HG02840 (cell line): Measurements from ENCODE around the gene ELMO1.
A peak's percentile ranks its signal among the peaks of the same experiment; 100 is the strongest.

Experiments used
- ATAC-seq: cut with Tn5 transposase; IDR thresholded peaks from one replicate; pipeline ENCODE4 v1.9.1; 2021; ENCODE audit warnings: mild to moderate bottlenecking, moderate library complexity, moderate number of reproducible peaks; ENCODE audit not compliant: unreplicated experiment, low FRiP score

ELMO1 gene

GRCh38 chr7:37471619-37472018, 23.0 kb upstream of the ELMO1 start:
- no peak for ATAC-seq

GRCh38 chr7:37467002-37467401, 18.3 kb upstream of the ELMO1 start:
- no peak for ATAC-seq

GRCh38 chr7:37462138-37462537, 13.5 kb upstream of the ELMO1 start:
- no peak for ATAC-seq

- no peak for ATAC-seq
These were observed 6.4 kb upstream of the ELMO1 start for GRCh38 chr7:37455081-37455480.

- no peak for ATAC-seq
These were observed 3.7 kb upstream of the ELMO1 start for GRCh38 chr7:37452346-37452745.

GRCh38 chr7:37450035-37450434, 1.4 kb upstream of the ELMO1 start:
- no peak for ATAC-seq

- ATAC-seq = no peak
These were observed 957 bp upstream of the ELMO1 start for GRCh38 chr7:37449621-37450020.

- ATAC-seq = peak; percentile 10
These were observed 541 bp downstream of the ELMO1 start for GRCh38 chr7:37448011-37448635.

GRCh38 chr7:37446371-37446770, 2.3 kb downstream of the ELMO1 start:
- ATAC-seq = no peak

GRCh38 chr7:37445790-37446189, 2.9 kb downstream of the ELMO1 start:
- no peak for ATAC-seq

GRCh38 chr7:37445064-37445723, 3.5 kb downstream of the ELMO1 start:
- ATAC-seq = no peak

- ATAC-seq = no peak
These were observed 5.0 kb downstream of the ELMO1 start for GRCh38 chr7:37443627-37444026.

GRCh38 chr7:37442268-37442667, 6.4 kb downstream of the ELMO1 start:
- no peak for ATAC-seq

GRCh38 chr7:37441816-37442215, 6.8 kb downstream of the ELMO1 start:
- no peak for ATAC-seq

GRCh38 chr7:37441386-37441760, 7.3 kb downstream of the ELMO1 start:
- no peak for ATAC-seq

GRCh38 chr7:37440738-37441385, 7.8 kb downstream of the ELMO1 start:
- ATAC-seq = no peak

GRCh38 chr7:37439653-37440026, 9.0 kb downstream of the ELMO1 start:
- ATAC-seq = no peak

GRCh38 chr7:37438906-37439652, 9.6 kb downstream of the ELMO1 start:
- no peak for ATAC-seq

GRCh38 chr7:37435156-37435855, 13.4 kb downstream of the ELMO1 start:
- no peak for ATAC-seq

GRCh38 chr7:37434529-37434928, 14.1 kb downstream of the ELMO1 start:
- ATAC-seq = no peak

- ATAC-seq = no peak
These were observed 15.5 kb downstream of the ELMO1 start for GRCh38 chr7:37433166-37433565.
